NCI-H1930 (cell line): ENCODE data around the gene POR.
A peak's percentile ranks its signal among the peaks of the same experiment; 100 is the strongest.

ENCODE experiments used
- DNase-seq, 2 experiments: peaks; one replicate each; lab custom pipeline; 2025; lab: John Stamatoyannopoulos, UW

The POR gene

DNA sequence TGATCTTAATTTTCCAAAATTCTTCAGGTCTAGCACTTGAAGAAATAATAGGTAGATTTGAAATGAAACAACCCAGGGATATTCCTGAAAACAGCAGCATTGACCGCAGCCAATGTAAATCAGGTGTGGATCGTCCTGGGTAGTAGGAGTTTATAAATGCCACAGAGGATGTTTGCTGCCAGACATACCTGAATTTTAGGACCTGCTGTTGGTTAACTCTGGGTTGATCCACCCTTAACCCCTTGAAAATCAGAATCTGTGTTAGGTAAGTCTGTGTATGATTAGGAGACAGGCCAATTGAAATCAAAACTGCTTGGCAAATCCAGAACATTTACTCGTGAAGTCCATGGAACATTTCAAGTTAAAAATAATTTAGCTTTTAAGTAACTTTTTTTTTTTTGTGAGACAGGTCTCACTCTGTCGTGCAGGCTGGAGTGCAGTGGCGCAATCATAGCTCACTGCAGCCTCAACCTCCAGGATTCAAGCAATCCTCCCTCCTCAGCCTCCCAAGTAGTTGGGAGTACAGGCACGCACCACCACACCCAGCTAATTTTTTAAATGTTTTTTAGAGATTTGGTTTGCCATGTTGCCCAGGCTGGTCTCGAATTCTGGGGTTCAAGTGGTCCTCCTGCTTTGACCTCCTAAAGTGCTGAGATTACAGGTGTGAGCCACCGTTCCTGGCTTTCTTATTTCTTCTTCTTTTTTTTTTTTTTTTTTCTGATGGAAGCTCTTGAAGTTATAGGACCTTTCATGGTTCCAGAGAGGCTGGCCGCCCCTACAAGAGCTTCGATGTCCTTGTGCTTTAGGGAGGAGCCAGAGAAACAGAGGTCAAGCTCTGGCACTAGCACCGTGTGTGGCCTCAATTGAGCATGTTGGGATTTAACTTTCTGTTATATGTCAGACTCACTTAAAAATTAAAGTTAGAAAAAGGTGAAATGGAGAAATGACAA, 2.0 kb downstream of the POR start:
- no peak for DNase-seq

- no peak for DNase-seq
Observed at GRCh38 chr7:75920431-75921161, 5.6 kb downstream of the POR start.

GRCh38 chr7:75921479-75921878, 6.5 kb downstream of the POR start:
- no peak for DNase-seq

GRCh38 chr7:75922966-75923603, 8.1 kb downstream of the POR start:
- DNase-seq = no peak

GRCh38 chr7:75924256-75924655, 9.3 kb downstream of the POR start:
- no peak for DNase-seq

DNA sequence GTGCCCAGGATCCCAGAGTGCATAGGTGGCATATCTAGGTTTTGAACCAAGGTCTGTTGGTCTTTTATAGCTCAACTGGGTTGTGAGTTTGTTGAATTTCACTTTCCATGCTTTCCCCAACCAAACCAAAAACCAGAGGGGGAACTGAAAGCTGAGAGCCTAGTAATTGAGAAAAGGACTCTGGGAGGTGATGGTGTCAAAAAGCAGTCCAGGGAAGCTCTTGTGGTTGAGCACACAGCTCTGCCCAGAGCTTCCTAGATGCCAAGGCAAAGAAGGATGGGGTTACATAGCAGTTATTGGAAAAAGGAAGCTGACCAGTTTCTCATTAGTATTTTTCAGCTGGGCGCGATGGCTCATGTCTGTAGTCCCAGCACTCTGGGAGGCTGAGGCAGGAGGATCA, 9.9 kb downstream of the POR start:
- DNase-seq = no peak

DNA sequence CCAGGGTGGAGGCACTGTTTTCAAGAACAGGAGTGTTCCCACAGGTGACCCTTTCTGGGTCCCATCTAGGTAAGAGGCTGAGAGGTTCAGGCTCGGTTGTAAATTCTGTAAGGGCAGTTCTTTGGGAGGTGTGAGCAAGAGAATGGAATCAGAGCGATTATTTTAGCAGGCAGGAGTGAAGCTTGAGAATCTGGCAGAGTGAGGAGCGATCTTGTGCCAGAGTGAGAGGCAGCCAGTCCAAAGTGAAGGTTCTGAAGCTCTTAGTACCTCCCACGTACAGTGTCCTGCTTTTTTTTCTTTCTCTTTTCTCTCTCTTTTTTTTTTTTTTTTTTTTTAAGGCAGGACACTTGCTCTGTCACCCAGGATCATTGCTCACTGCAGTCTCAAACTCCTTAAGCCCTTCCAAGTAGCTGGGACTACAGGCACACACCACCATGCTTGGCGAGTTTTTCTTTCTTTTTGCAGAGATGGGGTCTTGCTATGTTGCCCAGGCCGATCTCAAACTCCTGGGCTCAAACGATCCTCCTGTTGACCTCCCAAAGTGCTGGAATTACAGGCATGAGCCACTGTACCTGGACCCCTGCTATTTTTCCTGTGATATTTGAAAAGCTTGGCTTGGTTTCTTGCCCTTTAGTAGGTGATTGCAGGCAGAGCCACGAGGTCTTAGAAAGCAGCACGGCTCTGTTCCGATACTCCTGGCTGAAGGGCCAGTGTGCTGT, 10.9 kb downstream of the POR start:
- DNase-seq = no peak

- DNase-seq = no peak
Observed at GRCh38 chr7:75928568-75928914, 13.6 kb downstream of the POR start.

DNA sequence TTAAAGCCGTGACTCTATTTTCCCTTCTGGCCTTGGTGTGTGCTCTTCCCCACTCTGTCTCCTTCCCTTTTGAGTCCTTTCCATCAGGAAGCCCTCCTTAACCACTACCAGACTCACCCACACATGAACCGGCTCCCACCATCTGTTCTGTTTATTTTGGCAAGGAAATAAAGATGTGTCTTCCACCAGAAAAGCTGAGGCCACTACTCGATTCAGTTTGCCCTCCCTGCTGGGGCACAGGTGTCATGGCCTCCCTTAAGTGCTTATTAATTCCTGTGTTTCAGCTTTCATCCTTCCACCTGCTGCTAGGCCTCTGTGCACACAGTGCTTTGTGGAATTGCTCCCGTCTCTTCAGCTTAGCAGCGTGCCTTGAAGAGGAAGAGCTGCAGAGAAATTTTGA, 16.7 kb downstream of the POR start:
- peak; percentile 36 to 59 for DNase-seq

- DNase-seq = peak in 1 of 2 experiments; percentile 60
Observed at GRCh38 chr7:75937958-75938786, 23.2 kb downstream of the POR start.

DNA sequence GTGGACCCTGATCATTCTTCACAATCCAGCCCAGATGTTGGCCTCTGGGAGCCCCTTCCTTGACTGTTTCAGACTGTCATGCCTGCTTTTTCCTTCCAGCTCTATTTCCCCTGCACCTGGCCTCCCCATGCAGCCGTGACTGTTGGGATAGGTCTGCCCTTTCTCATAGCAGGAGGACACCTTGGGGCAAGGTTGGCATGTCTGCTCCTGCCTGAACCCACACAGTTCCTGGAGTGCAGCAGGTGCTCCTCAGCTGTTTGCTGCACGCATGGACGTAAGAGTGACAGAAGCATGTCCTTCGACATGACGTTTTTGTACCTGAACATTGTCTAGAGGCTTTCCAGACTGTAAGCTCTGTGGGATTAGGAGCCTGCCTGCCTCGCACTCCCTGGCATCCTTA, 24.0 kb downstream of the POR start:
- DNase-seq = no peak

- DNase-seq = no peak
Observed at GRCh38 chr7:75943864-75944263, 28.9 kb downstream of the POR start.

DNA sequence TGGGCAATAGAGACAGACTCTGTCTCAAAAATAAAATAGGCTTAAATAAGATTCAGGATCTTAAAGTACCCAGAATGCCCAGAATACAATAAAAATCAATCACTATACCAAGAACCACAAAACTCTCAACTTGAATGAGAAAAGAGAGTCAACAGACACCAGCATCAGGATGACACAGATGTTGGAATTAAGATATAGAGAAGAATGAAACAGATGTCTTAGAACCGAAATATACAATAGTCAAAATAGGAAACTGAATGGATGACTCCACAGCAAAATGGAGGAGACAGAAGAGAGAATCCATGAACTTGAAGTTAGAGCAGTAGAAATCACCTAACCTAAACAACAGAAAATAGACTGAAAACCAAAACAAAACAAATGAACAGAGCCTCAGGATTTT, 29.6 kb downstream of the POR start:
- DNase-seq = no peak

- DNase-seq = no peak
Observed at GRCh38 chr7:75945297-75946168, 30.6 kb downstream of the POR start.

DNA sequence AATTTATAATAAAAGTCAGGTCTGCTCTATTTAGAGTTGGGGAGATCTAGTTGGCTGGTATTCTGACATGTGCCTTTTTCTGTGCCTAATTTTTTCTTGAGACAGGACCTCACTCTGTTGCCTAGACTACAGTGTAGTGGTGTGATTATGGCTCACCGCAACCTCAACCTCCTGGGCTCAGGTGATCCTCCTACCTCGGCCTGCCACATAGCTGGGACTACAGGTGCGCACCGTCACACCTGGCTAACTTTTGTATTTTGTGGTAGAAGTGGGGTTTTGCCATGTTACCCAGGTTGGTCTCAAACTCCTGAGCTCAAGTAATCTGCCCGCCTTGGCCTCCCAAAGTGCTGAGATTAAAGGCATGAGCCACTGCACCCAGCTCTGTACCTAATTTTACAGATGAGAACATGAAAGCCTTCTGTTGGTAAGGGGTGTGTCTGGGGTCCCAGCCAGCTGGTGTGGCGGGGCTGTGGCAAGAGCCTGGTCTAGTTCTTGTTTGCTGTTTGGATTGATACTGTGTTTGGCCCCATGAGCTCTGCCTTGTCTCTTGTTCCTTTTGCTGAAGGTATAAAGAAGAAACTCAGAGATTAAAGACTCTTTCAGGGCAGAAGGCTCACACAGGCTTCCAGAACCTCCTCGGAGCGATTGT, 31.4 kb downstream of the POR start:
- DNase-seq = no peak

- DNase-seq = no peak
Observed at GRCh38 chr7:75948179-75948578, 33.2 kb downstream of the POR start.

DNA sequence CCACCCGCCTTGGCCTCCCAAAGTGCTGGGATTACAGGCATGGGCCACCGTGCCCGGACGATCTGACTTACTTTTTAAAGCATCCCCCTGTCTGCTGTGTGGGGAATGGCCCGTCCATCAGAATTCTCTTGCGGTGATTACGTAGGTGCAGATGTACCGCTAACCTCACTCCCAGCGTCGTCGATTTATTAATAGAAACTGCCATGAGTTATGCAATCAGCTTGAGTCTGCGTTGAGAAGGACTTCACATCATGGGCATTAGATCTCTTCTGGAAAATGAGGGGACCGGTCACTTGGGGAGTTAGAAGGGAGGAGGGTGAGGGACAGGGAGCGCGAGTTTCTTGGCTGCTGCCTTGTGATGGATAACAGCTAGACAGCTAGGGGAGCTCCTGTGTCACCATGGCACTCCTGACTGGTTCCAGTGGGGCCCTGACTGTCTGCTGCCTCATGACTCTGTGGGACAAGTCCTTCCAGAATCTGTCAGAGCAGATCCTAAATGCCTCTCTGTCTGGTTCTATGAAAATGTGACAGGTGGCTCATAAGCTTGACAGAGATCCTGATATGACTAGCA, 35.2 kb downstream of the POR start:
- no peak for DNase-seq

- DNase-seq = no peak
Observed at GRCh38 chr7:75951506-75951905, 36.6 kb downstream of the POR start.

DNA sequence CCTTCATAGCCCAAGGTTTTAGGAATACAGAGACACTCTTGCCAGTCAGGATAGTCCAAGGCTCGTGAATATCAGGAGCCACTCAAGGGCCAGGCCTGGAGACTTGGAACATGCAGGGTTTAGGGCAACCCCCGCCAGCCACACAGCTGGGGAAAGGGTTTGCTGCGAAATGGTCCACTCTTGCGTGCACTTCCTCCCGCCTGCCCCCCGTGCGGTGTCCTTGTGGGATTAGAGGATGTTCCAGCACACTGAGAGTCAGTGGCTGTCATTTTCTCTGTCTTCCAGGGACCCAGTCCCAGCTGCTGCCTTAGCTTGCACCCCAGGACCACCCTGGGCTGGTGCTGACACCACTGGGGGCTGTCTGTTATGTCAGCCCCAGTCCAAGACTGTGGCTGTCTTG, 38.5 kb downstream of the POR start:
- DNase-seq = no peak
